Lung (tissue), 12 donors: Measurements from ENCODE around the gene IER2. TPM values are rescaled to one million over a fixed set of nuclear protein-coding genes. Genes with fewer than 3 reads are reported as not detected.

Source experiments
- ATAC-seq: fragments of 200-7000 bp; cut with Tn5 transposase; one replicate; pipeline ENCODE4 v1.9.1; 2020; ENCODE audit warnings: moderate number of reproducible peaks; ENCODE audit not compliant: insufficient read depth, low FRiP score
- DNase-seq, 3 donors: peaks; one replicate each; pipeline ENCODE4 v3.0.0-alpha.2; 2013 to 2017
- H3K27ac ChIP-seq, 2 donors: one replicate each; pipeline ENCODE4 v1.5.1; 2013; ENCODE audit warnings: mild to moderate bottlenecking in 2 of 2, moderate library complexity in 2 of 2, control low read depth in 1 of 2, inconsistent platforms in 1 of 2, low read depth in 1 of 2, low read length in 1 of 2
- H3K27me3 ChIP-seq, 3 donors: one replicate each; pipeline ENCODE4 v1.5.1; 2013; ENCODE audit warnings: low read length in 2 of 3; ENCODE audit not compliant: control insufficient read depth in 3 of 3, insufficient read depth in 3 of 3
- H3K36me3 ChIP-seq, 4 donors: one replicate each; pipeline ENCODE4 v1.5.1; 2013; ENCODE audit warnings: low read length in 4 of 4, mild to moderate bottlenecking in 1 of 4, moderate library complexity in 1 of 4; ENCODE audit not compliant: control insufficient read depth in 4 of 4, insufficient read depth in 4 of 4
- H3K4me1 ChIP-seq, 5 donors: one replicate each; pipeline ENCODE4 v1.5.1; 2013; ENCODE audit warnings: low read length in 5 of 5, mild to moderate bottlenecking in 2 of 5, moderate library complexity in 1 of 5; ENCODE audit not compliant: control insufficient read depth in 5 of 5, insufficient read depth in 5 of 5
- H3K4me3 ChIP-seq: one replicate; pipeline ENCODE4 v1.5.1; 2013; ENCODE audit warnings: mild to moderate bottlenecking, control low read depth, moderate library complexity
- H3K9ac ChIP-seq, 2 donors: one replicate each; pipeline ENCODE4 v1.5.1; 2013; ENCODE audit warnings: low read length in 2 of 2, control low read depth in 1 of 2; ENCODE audit not compliant: insufficient read depth in 1 of 2
- H3K9me3 ChIP-seq, 4 donors: one replicate each; pipeline ENCODE4 v1.5.1; 2013; ENCODE audit warnings: low read length in 3 of 4, mild to moderate bottlenecking in 1 of 4, moderate library complexity in 1 of 4; ENCODE audit not compliant: control insufficient read depth in 4 of 4, insufficient read depth in 3 of 4
- WGBS, 2 donors: extraction: QIAGEN DNeasy Blood & Tissue Kit; methylation state at CpG; one replicate each; pipeline ENCODE4 v1.1.7; 2013; 5-methylcytosine and 5-hydroxymethylcytosine counted together
- polyA plus RNA-seq, 2 donors: library from polyadenylated mRNA; stranded (reverse); fragments of 200-250 nt; gene quantifications; one replicate each; pipeline ENCODE4 v1.2.1, GENCODE V29; 2013
- total RNA-seq, 2 donors: library from RNA; depleted of rRNA in 1 of 2; stranded (reverse); fragments of >200 nt in 1 of 2; gene quantifications; one replicate each; pipeline ENCODE4 v1.2.1, GENCODE V29; 2014 to 2021
- TF ChIP-seq, protein P1 (sequence below): IDR thresholded peaks from 2 replicates; pipeline ENCODE4 v1.5.1; 2012; ENCODE audit warnings: mild to moderate bottlenecking; ENCODE audit errors: control extremely low read depth, extremely low read depth
- donor health status: control.
- donor health status: control.
- donor health status: Bipolar disorder and iron deficiency.
- donor health status: healthy.
- donor health status: DM: yes; HTN: yes; CAD: no.

IER2 gene
- total and polyA plus RNA-seq, 4 donors: 29.8 to 242 (median 93.0) TPM

DNA sequence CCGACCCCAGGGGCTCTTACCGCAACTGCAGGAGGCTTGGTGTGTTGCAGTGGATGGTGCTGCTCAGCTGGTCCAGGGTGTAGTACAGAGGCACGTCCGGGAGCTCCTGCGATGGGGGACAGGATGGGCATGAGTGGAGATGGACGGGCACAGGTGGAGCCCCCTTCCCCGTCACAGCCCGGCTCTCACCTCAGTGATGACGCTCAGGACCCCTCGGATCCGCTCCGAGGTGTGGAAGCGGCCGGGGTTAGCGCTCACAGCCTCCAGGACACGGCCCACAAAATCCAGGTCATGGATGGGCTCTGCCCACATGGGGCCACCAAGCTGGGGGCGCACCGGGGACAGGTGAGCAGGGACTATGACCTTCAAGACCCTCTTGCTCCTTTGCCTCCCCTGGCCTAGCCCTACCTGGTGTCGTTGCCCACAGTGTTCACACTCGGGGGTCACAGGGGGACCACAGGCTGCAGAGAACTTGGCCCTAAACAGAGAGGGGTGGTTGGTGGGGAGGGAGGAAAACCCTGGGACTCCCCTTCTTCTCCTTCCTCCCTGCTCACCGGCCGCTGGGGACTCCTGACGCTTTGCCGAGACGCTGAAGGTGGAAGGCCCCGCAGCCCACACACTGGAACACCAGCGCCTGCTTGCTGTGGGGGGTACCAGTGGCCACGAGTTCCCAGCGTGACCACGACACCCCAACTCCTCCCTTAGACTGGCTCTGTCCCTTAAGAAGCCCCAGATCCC, 40.7 kb upstream of the IER2 start:
- 94 to 96% methylated on average over 26 to 30 of the region's 30 CpGs for WGBS, 2 donors
- H3K27ac ChIP-seq: peak overlapping the region in 1 of 2 donors; percentile 32
- TF ChIP-seq, protein P1, sequence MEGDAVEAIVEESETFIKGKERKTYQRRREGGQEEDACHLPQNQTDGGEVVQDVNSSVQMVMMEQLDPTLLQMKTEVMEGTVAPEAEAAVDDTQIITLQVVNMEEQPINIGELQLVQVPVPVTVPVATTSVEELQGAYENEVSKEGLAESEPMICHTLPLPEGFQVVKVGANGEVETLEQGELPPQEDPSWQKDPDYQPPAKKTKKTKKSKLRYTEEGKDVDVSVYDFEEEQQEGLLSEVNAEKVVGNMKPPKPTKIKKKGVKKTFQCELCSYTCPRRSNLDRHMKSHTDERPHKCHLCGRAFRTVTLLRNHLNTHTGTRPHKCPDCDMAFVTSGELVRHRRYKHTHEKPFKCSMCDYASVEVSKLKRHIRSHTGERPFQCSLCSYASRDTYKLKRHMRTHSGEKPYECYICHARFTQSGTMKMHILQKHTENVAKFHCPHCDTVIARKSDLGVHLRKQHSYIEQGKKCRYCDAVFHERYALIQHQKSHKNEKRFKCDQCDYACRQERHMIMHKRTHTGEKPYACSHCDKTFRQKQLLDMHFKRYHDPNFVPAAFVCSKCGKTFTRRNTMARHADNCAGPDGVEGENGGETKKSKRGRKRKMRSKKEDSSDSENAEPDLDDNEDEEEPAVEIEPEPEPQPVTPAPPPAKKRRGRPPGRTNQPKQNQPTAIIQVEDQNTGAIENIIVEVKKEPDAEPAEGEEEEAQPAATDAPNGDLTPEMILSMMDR: no peak
- ATAC-seq: no peak
- no peak overlapping the region for H3K9ac ChIP-seq
- H3K27me3 ChIP-seq: no peaks in the 10 kb centered on the region
- no peak overlapping the region for H3K4me3 ChIP-seq
- H3K36me3 ChIP-seq: peaks cover 0 to 29% (median 6%) of the 10 kb centered on the region in 4 donors
- DNase-seq: no peak
- no peaks in the 10 kb centered on the region for H3K9me3 ChIP-seq
- no peaks in the 10 kb centered on the region for H3K4me1 ChIP-seq

- no peaks in the 10 kb centered on the region for H3K9me3 ChIP-seq
- no peak for DNase-seq
- H3K27ac ChIP-seq: no peak overlapping the region
- no peaks in the 10 kb centered on the region for H3K27me3 ChIP-seq
- 93 to 97% methylated on average over 15 of the region's 15 CpGs for WGBS, 2 donors
- H3K4me1 ChIP-seq: no peaks in the 10 kb centered on the region
- no peak overlapping the region for H3K9ac ChIP-seq
- no peak for ATAC-seq
- TF ChIP-seq, protein P1: no peak
- H3K4me3 ChIP-seq: no peak overlapping the region
- H3K36me3 ChIP-seq: peaks cover 0 to 28% (median 6%) of the 10 kb centered on the region in 4 donors
Observed at GRCh38 chr19:13110099-13110610, 40.1 kb upstream of the IER2 start.

- Histone ChIP-seq H3K9me3 (no peaks in the 10 kb centered on the region), H3K27me3 (no peaks in the 10 kb centered on the region), H3K9ac (no peak overlapping the region), H3K4me3 (no peak overlapping the region), H3K4me1 (peaks cover 0 to 17% (median 3%) of the 10 kb centered on the region in 5 donors), H3K36me3 (peaks cover 0 to 22% (median 6%) of the 10 kb centered on the region in 4 donors), H3K27ac (no peak overlapping the region)
- no peak for ATAC-seq
- 96 to 97% methylated on average over 10 of the region's 10 CpGs for WGBS, 2 donors
- TF ChIP-seq, protein P1: no peak
- DNase-seq: no peak
Observed at GRCh38 chr19:13112555-13112954, 37.7 kb upstream of the IER2 start.
